Measurements from ENCODE around the gene C1QTNF12. TPM values are rescaled to one million over a fixed set of nuclear protein-coding genes. Genes with fewer than 3 reads are reported as not detected.

The C1QTNF12 gene
- polyA plus RNA-seq, 1 of the 3 experiments (the other 2 are of a cell fraction) = 0.59 TPM

DNA sequence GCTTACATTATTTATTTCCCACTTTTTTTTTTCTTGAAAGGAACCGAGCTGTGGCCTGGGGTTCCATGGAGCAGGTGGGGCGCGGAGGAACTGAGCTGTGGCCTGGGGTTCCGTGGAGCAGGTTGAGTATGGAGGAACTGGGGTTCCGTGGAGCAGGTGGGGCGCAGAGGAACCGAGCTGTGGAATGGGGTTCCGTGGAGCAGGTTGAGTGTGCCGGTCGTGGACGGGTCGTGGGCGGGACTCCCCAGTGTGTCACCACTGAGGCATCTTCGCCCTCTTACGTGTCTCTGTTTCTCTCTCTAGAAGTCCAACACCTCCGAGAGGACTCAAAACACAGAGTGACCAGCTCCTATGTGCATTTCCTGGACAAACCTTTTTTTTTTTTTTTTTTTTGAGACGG lies 32.5 kb upstream of the C1QTNF12 start:
- Histone ChIP-seq H3K4me1 (ENCODE audit: control insufficient read depth in 1 of 2, insufficient read depth in 2 of 2, low read depth in 1 of 2, low read length in 1 of 2) (peaks cover 0 to 17% of the 10 kb centered on the region in 2 experiments; a peak in 1 of 4 replicates), H3K36me3 (replicated peaks in 1 of 2; ENCODE audit: control insufficient read depth in 1 of 2, insufficient read depth in 2 of 2, low read length in 1 of 2) (no peaks in the 10 kb centered on the region), H4K20me1 (ENCODE audit: insufficient read depth) (no peaks in the 10 kb centered on the region), H3K79me2 (ENCODE audit: insufficient read depth) (no peaks in the 10 kb centered on the region), H3K9ac (no peak overlapping the region), H3K27me3 (ENCODE audit: insufficient read depth) (no peaks in the 10 kb centered on the region), H3K4me3 (ENCODE audit: low read depth in 2 of 2, low read length in 1 of 2) (no peak overlapping the region), H3F3A (replicated peaks; ENCODE audit: insufficient read depth) (no peaks in the 10 kb centered on the region), H3K27ac (ENCODE audit: low read depth in 2 of 2, low read length in 1 of 2) (no peak overlapping the region), H3K9me2 (no peaks in the 10 kb centered on the region), H3K9me3 (no peaks in the 10 kb centered on the region), H2AFZ (ENCODE audit: low read depth) (no peak overlapping the region), H3K4me2 (no peak overlapping the region)
- TF ChIP-seq RCOR1 (IDR thresholded peaks at IDR 0.05; ENCODE audit: low read length) = no peak
- no peak for TF ChIP-seq EZH2phosphoT487 (IDR thresholded peaks at IDR 0.05; ENCODE audit: borderline replicate concordance, low read depth)
- no peak for TF ChIP-seq NRF1 (IDR thresholded peaks at IDR 0.05; ENCODE audit: low read depth, low read length)
- TF ChIP-seq, protein P1, sequence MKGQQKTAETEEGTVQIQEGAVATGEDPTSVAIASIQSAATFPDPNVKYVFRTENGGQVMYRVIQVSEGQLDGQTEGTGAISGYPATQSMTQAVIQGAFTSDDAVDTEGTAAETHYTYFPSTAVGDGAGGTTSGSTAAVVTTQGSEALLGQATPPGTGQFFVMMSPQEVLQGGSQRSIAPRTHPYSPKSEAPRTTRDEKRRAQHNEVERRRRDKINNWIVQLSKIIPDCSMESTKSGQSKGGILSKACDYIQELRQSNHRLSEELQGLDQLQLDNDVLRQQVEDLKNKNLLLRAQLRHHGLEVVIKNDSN (IDR thresholded peaks at IDR 0.05; ENCODE audit: borderline replicate concordance, low read depth) = no peak
- TF ChIP-seq FOXJ3 (CRISPR knock-in tag; IDR thresholded peaks at IDR 0.05) = no peak
- no peak for TF ChIP-seq SIN3A (IDR thresholded peaks at IDR 0.05; ENCODE audit: borderline replicate concordance, low read depth, low read length)
- no peak for TF ChIP-seq GABPA (IDR thresholded peaks at IDR 0.05; ENCODE audit: low read depth)
- TF ChIP-seq, protein P2, sequence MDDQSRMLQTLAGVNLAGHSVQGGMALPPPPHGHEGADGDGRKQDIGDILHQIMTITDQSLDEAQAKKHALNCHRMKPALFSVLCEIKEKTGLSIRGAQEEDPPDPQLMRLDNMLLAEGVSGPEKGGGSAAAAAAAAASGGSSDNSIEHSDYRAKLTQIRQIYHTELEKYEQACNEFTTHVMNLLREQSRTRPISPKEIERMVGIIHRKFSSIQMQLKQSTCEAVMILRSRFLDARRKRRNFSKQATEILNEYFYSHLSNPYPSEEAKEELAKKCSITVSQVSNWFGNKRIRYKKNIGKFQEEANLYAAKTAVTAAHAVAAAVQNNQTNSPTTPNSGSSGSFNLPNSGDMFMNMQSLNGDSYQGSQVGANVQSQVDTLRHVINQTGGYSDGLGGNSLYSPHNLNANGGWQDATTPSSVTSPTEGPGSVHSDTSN (IDR thresholded peaks at IDR 0.05) = no peak
- ChIA-PET CTCF (interaction anchor here (1.2 kb wide), 1 partner anchor 12 kb away, joined by 7 read pairs; no protein-coding TSS in a partner anchor), POLR2A (no interaction called here)
- no peak for DNase-seq
- 91% methylated on average over 17 of the region's 17 CpGs for WGBS (ENCODE audit: low lambda C conversion rate)

DNA sequence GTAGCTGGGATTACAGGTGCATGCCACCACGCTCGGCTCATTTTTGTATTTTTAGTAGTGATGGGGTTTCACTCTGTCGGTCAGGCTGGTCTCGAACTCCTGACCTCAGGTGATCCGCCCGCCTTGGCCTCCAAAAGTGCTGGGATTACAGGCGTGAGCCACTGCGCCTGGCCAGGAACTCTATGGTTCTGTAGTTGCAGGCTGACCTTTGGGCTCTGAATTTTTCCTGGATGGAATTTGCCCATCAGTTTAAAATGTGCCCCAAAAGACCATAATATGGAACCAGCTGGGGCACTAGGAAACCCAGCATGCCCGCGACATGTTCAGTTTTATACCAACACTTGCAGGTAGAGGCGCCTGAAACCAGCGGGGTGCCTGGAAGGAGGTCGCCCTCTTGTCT lies 32.1 kb upstream of the C1QTNF12 start:
- WGBS (ENCODE audit: low lambda C conversion rate) = 91% methylated on average over 13 of the region's 13 CpGs
- H3K9ac ChIP-seq = no peak overlapping the region
- no peak overlapping the region for H3K4me2 ChIP-seq
- ChIA-PET CTCF (no interaction called here), POLR2A (no interaction called here)
- H3K27ac ChIP-seq (ENCODE audit: low read depth in 2 of 2, low read length in 1 of 2) = no peak overlapping the region
- H3K36me3 ChIP-seq (replicated peaks in 1 of 2; ENCODE audit: control insufficient read depth in 1 of 2, insufficient read depth in 2 of 2, low read length in 1 of 2) = no peaks in the 10 kb centered on the region
- H3K79me2 ChIP-seq (ENCODE audit: insufficient read depth) = no peaks in the 10 kb centered on the region
- no peaks in the 10 kb centered on the region for H3K27me3 ChIP-seq (ENCODE audit: insufficient read depth)
- peaks cover 0 to 17% of the 10 kb centered on the region in 2 experiments; a peak in 1 of 4 replicates for H3K4me1 ChIP-seq (ENCODE audit: control insufficient read depth in 1 of 2, insufficient read depth in 2 of 2, low read depth in 1 of 2, low read length in 1 of 2)
- no peaks in the 10 kb centered on the region for H3K9me2 ChIP-seq
- TF ChIP-seq SMC3 (IDR thresholded peaks at IDR 0.05; ENCODE audit: low read depth, low read length) (no peak), EP300 (IDR thresholded peaks at IDR 0.05; ENCODE audit: borderline replicate concordance in 1 of 2, low read depth in 1 of 2, low read length in 1 of 2) (no peak), NFIC (IDR thresholded peaks at IDR 0.05; ENCODE audit: borderline replicate concordance) (no peak), GABPA (IDR thresholded peaks at IDR 0.05; ENCODE audit: low read depth) (no peak), SIN3A (IDR thresholded peaks at IDR 0.05; ENCODE audit: borderline replicate concordance, low read depth, low read length) (no peak), EZH2phosphoT487 (IDR thresholded peaks at IDR 0.05; ENCODE audit: borderline replicate concordance, low read depth) (no peak)
- no peaks in the 10 kb centered on the region for H4K20me1 ChIP-seq (ENCODE audit: insufficient read depth)
- no peaks in the 10 kb centered on the region for H3K9me3 ChIP-seq
- H2AFZ ChIP-seq (ENCODE audit: low read depth) = no peak overlapping the region
- H3F3A ChIP-seq (replicated peaks; ENCODE audit: insufficient read depth) = no peaks in the 10 kb centered on the region
- no peak overlapping the region for H3K4me3 ChIP-seq (ENCODE audit: low read depth in 2 of 2, low read length in 1 of 2)
- DNase-seq = no peak

Measured in SK-N-SH (cell line).